SK-N-SH (cell line): ENCODE data around the gene KHNYN. TPM values are rescaled to one million over a fixed set of nuclear protein-coding genes. Genes with fewer than 3 reads are reported as not detected.

ENCODE experiments used
- CTCF ChIA-PET: fragments of 300-600, 350-600 bp; formaldehyde crosslinking; extraction: SDS; loops from one replicate; lab custom pipeline; 2021; lab: Yijun Ruan, JAX
- POLR2A ChIA-PET: fragments of 350-600 bp; sonication (Branson Sonifier 250); formaldehyde crosslinking; extraction: SDS; loops from one replicate; lab custom pipeline; 2020; ENCODE audit warnings: antibody characterized with exemption, inconsistent platforms; lab: Yijun Ruan, JAX
- DNase-seq: peaks from one replicate; pipeline ENCODE4 v3.0.0; 2012
- H2AFZ ChIP-seq: fragments of 200-600 bp; sonication (generic); 2 replicates; pipeline ENCODE4 v1.8.1; 2016; ENCODE audit warnings: antibody characterized with exemption, mild to moderate bottlenecking, low read depth
- H3F3A ChIP-seq: fragments of 200-600 bp; sonication (generic); replicated peaks from 2 replicates; pipeline ENCODE3; 2016; ENCODE audit warnings: antibody characterized with exemption, mild to moderate bottlenecking; ENCODE audit not compliant: insufficient read depth
- H3K27ac ChIP-seq, 2 experiments: fragments of 200-500 bp in 1 of 2; fragments of 200-600 bp in 1 of 2; sonication (Bioruptor generic) in 1 of 2; sonication (generic), shearing (Covaris generic) in 1 of 2; 2 replicates each; pipeline versions ENCODE4 v1.5.1 to v1.6.1; 2014 to 2016; ENCODE audit warnings: low read depth in 2 of 2, inconsistent platforms in 1 of 2, low read length in 1 of 2, mild to moderate bottlenecking in 1 of 2, mixed read lengths in 1 of 2
- H3K27me3 ChIP-seq: fragments of 200-600 bp; sonication (generic), shearing (Covaris generic); 2 replicates; pipeline ENCODE4 v1.6.1; 2016; ENCODE audit warnings: mixed run types; ENCODE audit not compliant: insufficient read depth
- H3K36me3 ChIP-seq, 2 experiments: fragments of 200-500 bp in 1 of 2; fragments of 200-600 bp in 1 of 2; sonication (Bioruptor generic) in 1 of 2; sonication (generic) in 1 of 2; replicated peaks in 1 of 2; 2 replicates each; pipeline versions ENCODE3 to v1.5.1; 2014 to 2016; ENCODE audit warnings: low read length in 1 of 2, mild to moderate bottlenecking in 1 of 2; ENCODE audit not compliant: insufficient read depth in 2 of 2, control insufficient read depth in 1 of 2
- H3K4me1 ChIP-seq, 2 experiments: fragments of 200-500 bp in 1 of 2; fragments of 200-600 bp in 1 of 2; sonication (Bioruptor generic) in 1 of 2; sonication (generic), shearing (Covaris generic) in 1 of 2; 2 replicates each; pipeline versions ENCODE4 v1.5.1 to v1.6.1; 2014 to 2016; ENCODE audit warnings: low read depth in 1 of 2, low read length in 1 of 2, mixed run types in 1 of 2; ENCODE audit not compliant: insufficient read depth in 2 of 2, control insufficient read depth in 1 of 2
- H3K4me2 ChIP-seq: fragments of 200-600 bp; sonication (generic), shearing (Covaris generic); 2 replicates; pipeline ENCODE4 v1.6.1; 2017; ENCODE audit warnings: mixed run types
- H3K4me3 ChIP-seq, 2 experiments: fragments of 200-500 bp in 1 of 2; fragments of 200-600 bp in 1 of 2; sonication (Bioruptor generic) in 1 of 2; sonication (generic), shearing (Covaris generic) in 1 of 2; 2 replicates each; pipeline versions ENCODE4 v1.5.1 to v1.8.1; 2014 to 2016; ENCODE audit warnings: low read depth in 2 of 2, inconsistent platforms in 1 of 2, low read length in 1 of 2, mild to moderate bottlenecking in 1 of 2, mixed read lengths in 1 of 2, moderate library complexity in 1 of 2
- H3K79me2 ChIP-seq: fragments of 200-600 bp; sonication (generic); 2 replicates; pipeline ENCODE4 v1.8.1; 2017; ENCODE audit warnings: mild to moderate bottlenecking; ENCODE audit not compliant: insufficient read depth
- H3K9ac ChIP-seq: fragments of 200-600 bp; sonication (generic); 2 replicates; pipeline ENCODE4 v1.6.1; 2017; ENCODE audit warnings: mixed run types
- H3K9me2 ChIP-seq: fragments of 200-600 bp; sonication (generic); 2 replicates; pipeline ENCODE4 v1.6.1; 2017; ENCODE audit warnings: mixed run types
- H3K9me3 ChIP-seq: fragments of 200-600 bp; sonication (generic); 2 replicates; pipeline ENCODE4 v1.6.1; 2017; ENCODE audit warnings: mixed run types, mild to moderate bottlenecking, moderate library complexity
- H4K20me1 ChIP-seq: fragments of 200-600 bp; sonication (generic); 2 replicates; pipeline ENCODE4 v1.6.1; 2017; ENCODE audit warnings: mild to moderate bottlenecking, mixed run types; ENCODE audit not compliant: insufficient read depth
- CHD2 ChIP-seq: fragments of 150-350 bp; IDR thresholded peaks from 2 replicates; pipeline ENCODE4 v1.6.1; 2018; ENCODE audit warnings: low read length; ENCODE audit not compliant: partially characterized antibody
- EP300 ChIP-seq, 2 experiments: IDR thresholded peaks; 2 replicates each; pipeline versions ENCODE4 v1.4.0 to v1.6.1; 2012; ENCODE audit warnings: borderline replicate concordance in 1 of 2, low read depth in 1 of 2, low read length in 1 of 2
- EZH2phosphoT487 ChIP-seq: fragments of 200-600 bp; sonication (generic); IDR thresholded peaks from 2 replicates; pipeline ENCODE4 v1.6.1; 2017; ENCODE audit warnings: low read depth, mixed run types, mild to moderate bottlenecking, antibody characterized with exemption, moderate library complexity, borderline replicate concordance
- FOXM1 ChIP-seq: IDR thresholded peaks from 2 replicates; pipeline ENCODE4 v1.4.0; 2012; ENCODE audit warnings: low read depth, mild to moderate bottlenecking
- GABPA ChIP-seq: IDR thresholded peaks from 2 replicates; pipeline ENCODE4 v1.4.0; 2012; ENCODE audit warnings: low read depth, mild to moderate bottlenecking
- GATA2 ChIP-seq: sonication (generic); formaldehyde crosslinking; IDR thresholded peaks from 2 replicates; pipeline ENCODE4 v1.5.0; 2020; ENCODE audit warnings: mild to moderate bottlenecking, missing genetic modification reagents
- NFIC ChIP-seq: IDR thresholded peaks from 2 replicates; pipeline ENCODE4 v1.4.0; 2012; ENCODE audit warnings: borderline replicate concordance
- RFX5 ChIP-seq: IDR thresholded peaks from 2 replicates; pipeline ENCODE4 v1.6.1; 2012; ENCODE audit warnings: mild to moderate bottlenecking, improper control_type of control experiment, low read length
- SIN3A ChIP-seq: IDR thresholded peaks from 2 replicates; pipeline ENCODE4 v1.6.1; 2012; ENCODE audit warnings: low read depth, mild to moderate bottlenecking, low read length, moderate library complexity, borderline replicate concordance
- TAF1 ChIP-seq: IDR thresholded peaks from 2 replicates; pipeline ENCODE4 v1.6.1; 2012; ENCODE audit warnings: low read depth, mild to moderate bottlenecking, low read length, moderate library complexity, borderline replicate concordance
- WGBS: methylation state at CpG from one replicate; pipeline ENCODE4 v1.1.6; 2017; ENCODE audit warnings: low lambda C conversion rate; 5-methylcytosine and 5-hydroxymethylcytosine counted together
- polyA plus RNA-seq, 3 experiments: library from polyadenylated mRNA; depleted of rRNA; stranded (reverse); fragments of >200 nt; gene quantifications; 2 replicates each; pipeline ENCODE4 v1.2.3, GENCODE V29; 2012
- TF ChIP-seq, protein P1 (sequence below): IDR thresholded peaks from 2 replicates; pipeline ENCODE4 v1.4.0; 2012; ENCODE audit warnings: low read depth, borderline replicate concordance
- TF ChIP-seq, protein P2 (sequence below): IDR thresholded peaks from 2 replicates; pipeline ENCODE4 v1.4.0; 2012; ENCODE audit warnings: low read depth
- TF ChIP-seq, protein P3 (sequence below): fragments of 150-350 bp; IDR thresholded peaks from 2 replicates; pipeline ENCODE4 v1.6.1; 2016; ENCODE audit warnings: mild to moderate bottlenecking, low read depth, low read length
- TF ChIP-seq, protein P4 (sequence below): IDR thresholded peaks from 2 replicates; pipeline ENCODE4 v1.6.1; 2012; ENCODE audit warnings: mild to moderate bottlenecking, low read depth, low read length, moderate library complexity
- TF ChIP-seq, protein P5 (sequence below): fragments of 200-600 bp; sonication (generic); IDR thresholded peaks from 2 replicates; pipeline ENCODE4 v1.6.1; 2017; ENCODE audit warnings: antibody characterized with exemption, mild to moderate bottlenecking, moderate library complexity
- TF ChIP-seq, protein P6 (sequence below): fragments of 150-350 bp; IDR thresholded peaks from 2 replicates; pipeline ENCODE4 v1.6.1; 2017; ENCODE audit warnings: antibody characterized with exemption, low read length, low read depth, borderline replicate concordance
- TF ChIP-seq, protein P7 (sequence below): IDR thresholded peaks from 2 replicates; pipeline ENCODE4; 2012

The KHNYN gene
- polyA plus RNA-seq, 1 of the 3 experiments (the other 2 are of a cell fraction) = 18.3 TPM

DNA sequence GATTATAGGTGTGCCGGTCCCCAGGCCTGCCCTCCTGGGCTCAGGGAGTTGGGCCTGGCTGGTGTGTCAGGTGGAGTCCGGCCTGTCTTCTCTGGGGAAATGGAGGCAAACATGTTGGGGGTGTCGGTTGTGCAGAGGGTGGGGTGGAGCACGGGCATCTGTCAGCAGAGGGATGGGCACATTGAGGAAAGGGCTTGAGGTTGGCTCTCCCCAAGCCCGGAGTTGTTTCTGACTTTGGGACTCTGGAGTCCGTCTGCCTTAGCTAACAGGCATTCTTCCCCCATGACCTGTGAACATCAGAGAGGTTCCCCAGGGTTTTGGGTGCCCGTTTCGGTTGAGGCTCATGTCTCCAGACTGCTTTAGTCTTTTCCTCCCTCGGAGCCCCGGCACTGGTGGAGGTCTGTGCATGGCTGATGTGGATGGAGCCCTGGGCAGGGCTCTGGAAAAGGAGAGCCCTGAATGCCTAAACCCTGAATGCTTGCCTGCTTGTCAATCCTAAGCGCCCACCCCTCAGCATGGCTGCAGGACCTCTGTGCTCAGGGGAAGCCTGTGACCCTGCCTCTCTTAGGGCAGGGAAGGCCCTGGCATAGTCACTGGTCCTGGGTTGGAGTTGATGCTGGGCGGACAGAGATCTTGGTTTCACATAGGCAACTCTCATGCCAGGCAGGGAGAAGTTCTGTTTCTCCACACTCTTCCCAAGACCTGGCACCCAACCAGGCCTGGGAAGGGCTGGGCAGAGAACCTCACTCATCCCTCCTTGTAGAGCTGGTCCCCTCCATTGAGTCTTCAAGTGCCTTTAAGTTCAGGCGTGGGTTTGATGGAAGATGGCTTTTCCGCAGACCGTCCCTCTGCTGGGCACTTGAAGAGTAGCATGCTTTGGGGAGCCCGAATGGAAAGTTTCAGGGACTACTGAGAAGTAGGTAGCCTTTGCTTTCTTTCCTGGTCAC, 18.0 kb upstream of the KHNYN start (continued):
- TF ChIP-seq, protein P1, sequence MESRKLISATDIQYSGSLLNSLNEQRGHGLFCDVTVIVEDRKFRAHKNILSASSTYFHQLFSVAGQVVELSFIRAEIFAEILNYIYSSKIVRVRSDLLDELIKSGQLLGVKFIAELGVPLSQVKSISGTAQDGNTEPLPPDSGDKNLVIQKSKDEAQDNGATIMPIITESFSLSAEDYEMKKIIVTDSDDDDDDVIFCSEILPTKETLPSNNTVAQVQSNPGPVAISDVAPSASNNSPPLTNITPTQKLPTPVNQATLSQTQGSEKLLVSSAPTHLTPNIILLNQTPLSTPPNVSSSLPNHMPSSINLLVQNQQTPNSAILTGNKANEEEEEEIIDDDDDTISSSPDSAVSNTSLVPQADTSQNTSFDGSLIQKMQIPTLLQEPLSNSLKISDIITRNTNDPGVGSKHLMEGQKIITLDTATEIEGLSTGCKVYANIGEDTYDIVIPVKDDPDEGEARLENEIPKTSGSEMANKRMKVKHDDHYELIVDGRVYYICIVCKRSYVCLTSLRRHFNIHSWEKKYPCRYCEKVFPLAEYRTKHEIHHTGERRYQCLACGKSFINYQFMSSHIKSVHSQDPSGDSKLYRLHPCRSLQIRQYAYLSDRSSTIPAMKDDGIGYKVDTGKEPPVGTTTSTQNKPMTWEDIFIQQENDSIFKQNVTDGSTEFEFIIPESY = no peak
- TF ChIP-seq, protein P2, sequence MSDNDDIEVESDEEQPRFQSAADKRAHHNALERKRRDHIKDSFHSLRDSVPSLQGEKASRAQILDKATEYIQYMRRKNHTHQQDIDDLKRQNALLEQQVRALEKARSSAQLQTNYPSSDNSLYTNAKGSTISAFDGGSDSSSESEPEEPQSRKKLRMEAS = no peak
- TF ChIP-seq FOXM1 (no peak), NFIC (no peak)
- TF ChIP-seq, protein P3, sequence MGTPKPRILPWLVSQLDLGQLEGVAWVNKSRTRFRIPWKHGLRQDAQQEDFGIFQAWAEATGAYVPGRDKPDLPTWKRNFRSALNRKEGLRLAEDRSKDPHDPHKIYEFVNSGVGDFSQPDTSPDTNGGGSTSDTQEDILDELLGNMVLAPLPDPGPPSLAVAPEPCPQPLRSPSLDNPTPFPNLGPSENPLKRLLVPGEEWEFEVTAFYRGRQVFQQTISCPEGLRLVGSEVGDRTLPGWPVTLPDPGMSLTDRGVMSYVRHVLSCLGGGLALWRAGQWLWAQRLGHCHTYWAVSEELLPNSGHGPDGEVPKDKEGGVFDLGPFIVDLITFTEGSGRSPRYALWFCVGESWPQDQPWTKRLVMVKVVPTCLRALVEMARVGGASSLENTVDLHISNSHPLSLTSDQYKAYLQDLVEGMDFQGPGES = no peak
- TF ChIP-seq, all 33 proteins: peak for 3

DNA sequence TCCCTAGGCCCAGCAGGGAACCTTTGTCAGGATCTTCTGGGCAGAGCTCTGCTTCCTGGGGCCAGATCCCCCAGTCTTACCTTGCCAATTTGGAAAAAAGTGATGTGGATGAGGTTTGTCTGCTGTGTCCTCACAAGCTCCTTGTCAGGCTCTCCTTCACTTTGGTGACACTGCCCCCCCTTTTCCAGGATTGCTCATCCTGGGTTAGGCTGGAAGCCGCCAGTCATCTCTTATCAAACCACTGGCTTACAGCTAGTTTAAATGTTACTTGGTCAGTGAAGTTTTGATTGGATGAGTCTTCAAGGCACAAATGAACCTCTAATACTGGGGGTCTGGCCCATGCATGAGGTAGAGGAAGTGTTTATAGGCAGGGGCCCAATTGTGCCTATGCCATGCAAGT, 15.7 kb upstream of the KHNYN start:
- no peak overlapping the region for H3K9ac ChIP-seq
- no peaks in the 10 kb centered on the region; a peak in 1 of 4 replicates for H3K4me1 ChIP-seq
- TF ChIP-seq, protein P4, sequence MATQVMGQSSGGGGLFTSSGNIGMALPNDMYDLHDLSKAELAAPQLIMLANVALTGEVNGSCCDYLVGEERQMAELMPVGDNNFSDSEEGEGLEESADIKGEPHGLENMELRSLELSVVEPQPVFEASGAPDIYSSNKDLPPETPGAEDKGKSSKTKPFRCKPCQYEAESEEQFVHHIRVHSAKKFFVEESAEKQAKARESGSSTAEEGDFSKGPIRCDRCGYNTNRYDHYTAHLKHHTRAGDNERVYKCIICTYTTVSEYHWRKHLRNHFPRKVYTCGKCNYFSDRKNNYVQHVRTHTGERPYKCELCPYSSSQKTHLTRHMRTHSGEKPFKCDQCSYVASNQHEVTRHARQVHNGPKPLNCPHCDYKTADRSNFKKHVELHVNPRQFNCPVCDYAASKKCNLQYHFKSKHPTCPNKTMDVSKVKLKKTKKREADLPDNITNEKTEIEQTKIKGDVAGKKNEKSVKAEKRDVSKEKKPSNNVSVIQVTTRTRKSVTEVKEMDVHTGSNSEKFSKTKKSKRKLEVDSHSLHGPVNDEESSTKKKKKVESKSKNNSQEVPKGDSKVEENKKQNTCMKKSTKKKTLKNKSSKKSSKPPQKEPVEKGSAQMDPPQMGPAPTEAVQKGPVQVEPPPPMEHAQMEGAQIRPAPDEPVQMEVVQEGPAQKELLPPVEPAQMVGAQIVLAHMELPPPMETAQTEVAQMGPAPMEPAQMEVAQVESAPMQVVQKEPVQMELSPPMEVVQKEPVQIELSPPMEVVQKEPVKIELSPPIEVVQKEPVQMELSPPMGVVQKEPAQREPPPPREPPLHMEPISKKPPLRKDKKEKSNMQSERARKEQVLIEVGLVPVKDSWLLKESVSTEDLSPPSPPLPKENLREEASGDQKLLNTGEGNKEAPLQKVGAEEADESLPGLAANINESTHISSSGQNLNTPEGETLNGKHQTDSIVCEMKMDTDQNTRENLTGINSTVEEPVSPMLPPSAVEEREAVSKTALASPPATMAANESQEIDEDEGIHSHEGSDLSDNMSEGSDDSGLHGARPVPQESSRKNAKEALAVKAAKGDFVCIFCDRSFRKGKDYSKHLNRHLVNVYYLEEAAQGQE = no peak
- TF ChIP-seq FOXM1 = no peak
- no peak for TF ChIP-seq GABPA
- TF ChIP-seq NFIC = no peak
- TF ChIP-seq, protein P5, sequence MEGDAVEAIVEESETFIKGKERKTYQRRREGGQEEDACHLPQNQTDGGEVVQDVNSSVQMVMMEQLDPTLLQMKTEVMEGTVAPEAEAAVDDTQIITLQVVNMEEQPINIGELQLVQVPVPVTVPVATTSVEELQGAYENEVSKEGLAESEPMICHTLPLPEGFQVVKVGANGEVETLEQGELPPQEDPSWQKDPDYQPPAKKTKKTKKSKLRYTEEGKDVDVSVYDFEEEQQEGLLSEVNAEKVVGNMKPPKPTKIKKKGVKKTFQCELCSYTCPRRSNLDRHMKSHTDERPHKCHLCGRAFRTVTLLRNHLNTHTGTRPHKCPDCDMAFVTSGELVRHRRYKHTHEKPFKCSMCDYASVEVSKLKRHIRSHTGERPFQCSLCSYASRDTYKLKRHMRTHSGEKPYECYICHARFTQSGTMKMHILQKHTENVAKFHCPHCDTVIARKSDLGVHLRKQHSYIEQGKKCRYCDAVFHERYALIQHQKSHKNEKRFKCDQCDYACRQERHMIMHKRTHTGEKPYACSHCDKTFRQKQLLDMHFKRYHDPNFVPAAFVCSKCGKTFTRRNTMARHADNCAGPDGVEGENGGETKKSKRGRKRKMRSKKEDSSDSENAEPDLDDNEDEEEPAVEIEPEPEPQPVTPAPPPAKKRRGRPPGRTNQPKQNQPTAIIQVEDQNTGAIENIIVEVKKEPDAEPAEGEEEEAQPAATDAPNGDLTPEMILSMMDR = no peak
- no peak for TF ChIP-seq TAF1
- no peak for TF ChIP-seq SIN3A
- TF ChIP-seq GATA2 = no peak
- no peak for TF ChIP-seq CHD2
- TF ChIP-seq RFX5 = no peak
- no peak for TF ChIP-seq EP300 (IDR thresholded peaks at IDR 0.05; ENCODE audit: borderline replicate concordance in 1 of 2, low read depth in 1 of 2, low read length in 1 of 2)
- TF ChIP-seq, protein P6, sequence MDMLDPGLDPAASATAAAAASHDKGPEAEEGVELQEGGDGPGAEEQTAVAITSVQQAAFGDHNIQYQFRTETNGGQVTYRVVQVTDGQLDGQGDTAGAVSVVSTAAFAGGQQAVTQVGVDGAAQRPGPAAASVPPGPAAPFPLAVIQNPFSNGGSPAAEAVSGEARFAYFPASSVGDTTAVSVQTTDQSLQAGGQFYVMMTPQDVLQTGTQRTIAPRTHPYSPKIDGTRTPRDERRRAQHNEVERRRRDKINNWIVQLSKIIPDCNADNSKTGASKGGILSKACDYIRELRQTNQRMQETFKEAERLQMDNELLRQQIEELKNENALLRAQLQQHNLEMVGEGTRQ = no peak
- no peak for TF ChIP-seq EZH2phosphoT487
- TF ChIP-seq, protein P7, sequence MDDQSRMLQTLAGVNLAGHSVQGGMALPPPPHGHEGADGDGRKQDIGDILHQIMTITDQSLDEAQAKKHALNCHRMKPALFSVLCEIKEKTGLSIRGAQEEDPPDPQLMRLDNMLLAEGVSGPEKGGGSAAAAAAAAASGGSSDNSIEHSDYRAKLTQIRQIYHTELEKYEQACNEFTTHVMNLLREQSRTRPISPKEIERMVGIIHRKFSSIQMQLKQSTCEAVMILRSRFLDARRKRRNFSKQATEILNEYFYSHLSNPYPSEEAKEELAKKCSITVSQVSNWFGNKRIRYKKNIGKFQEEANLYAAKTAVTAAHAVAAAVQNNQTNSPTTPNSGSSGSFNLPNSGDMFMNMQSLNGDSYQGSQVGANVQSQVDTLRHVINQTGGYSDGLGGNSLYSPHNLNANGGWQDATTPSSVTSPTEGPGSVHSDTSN = no peak

More for the DNA sequence above, 15.7 kb upstream of the KHNYN start:
- 75% methylated on average over 1 of the region's 1 CpG for WGBS
- H3K27ac ChIP-seq = no peak overlapping the region
- no peaks in the 10 kb centered on the region for H3K9me3 ChIP-seq
- no peaks in the 10 kb centered on the region for H4K20me1 ChIP-seq
- no peak overlapping the region for H3K4me3 ChIP-seq
- POLR2A ChIA-PET = no interaction called here
- H3K36me3 ChIP-seq = peaks cover 0 to 6% of the 10 kb centered on the region in 2 experiments
- no peaks in the 10 kb centered on the region for H3K9me2 ChIP-seq
- H3K27me3 ChIP-seq = no peaks in the 10 kb centered on the region
- CTCF ChIA-PET = interaction anchor here (1.1 to 4.6 kb wide), 6 partner anchors 14 to 85 kb away, joined by 3 to 37 read pairs (median 13); partner anchors contain the start of genes KHNYN and NYNRIN
- H3F3A ChIP-seq = no peaks in the 10 kb centered on the region
- H3K79me2 ChIP-seq = no peaks in the 10 kb centered on the region
- H2AFZ ChIP-seq = no peak overlapping the region
- H3K4me2 ChIP-seq = no peak overlapping the region
- DNase-seq = no peak
